K562 (cell line): Measurements from ENCODE around the gene NUCKS1.

Experiments
- CC2D1A ChIP-seq: fragments of 450-650 bp; IDR thresholded peaks from 2 replicates; pipeline ENCODE4 v1.6.1; 2017; ENCODE audit warnings: mild to moderate bottlenecking
- CREM ChIP-seq: IDR thresholded peaks from 2 replicates; pipeline ENCODE4 v1.6.1; 2014; ENCODE audit warnings: antibody characterized with exemption, low read depth
- HMG20A ChIP-seq: fragments of 450-650 bp; formaldehyde crosslinking; conservative IDR thresholded peaks from 2 replicates; pipeline ENCODE4 v1.4.0; 2020; ENCODE audit warnings: mild to moderate bottlenecking, mixed read lengths
- MTA3 ChIP-seq: fragments of 450-650 bp; formaldehyde crosslinking; IDR thresholded peaks from 2 replicates; pipeline ENCODE4 v1.6.1; 2017; ENCODE audit warnings: mild to moderate bottlenecking, borderline replicate concordance
- MYC ChIP-seq, 2 experiments: fragments of 250-450 bp in 1 of 2; sonication (Bioruptor Pico) in 1 of 2; IDR thresholded peaks; 2 replicates each; pipeline versions ENCODE4 v1.5.1 to v1.6.1; 2012 to 2021; ENCODE audit warnings: low read depth in 2 of 2, borderline replicate concordance in 1 of 2, improper control_type of control experiment in 1 of 2, low read length in 1 of 2, mild to moderate bottlenecking in 1 of 2, moderate library complexity in 1 of 2
- TAF1 ChIP-seq: IDR thresholded peaks from 2 replicates; pipeline ENCODE4 v1.6.1; 2011; ENCODE audit warnings: mild to moderate bottlenecking, low read length, moderate library complexity; ENCODE audit not compliant: insufficient read depth, control insufficient read depth, severe bottlenecking; ENCODE audit errors: extremely low read depth
- ZNF3 ChIP-seq: fragments of 250-450 bp; sonication (Bioruptor Pico); IDR thresholded peaks from 2 replicates; pipeline ENCODE4 v1.5.0; 2021; ENCODE audit warnings: mild to moderate bottlenecking, moderate library complexity
- ZNF384 ChIP-seq: IDR thresholded peaks from 2 replicates; pipeline ENCODE4 v1.6.1; 2012; ENCODE audit warnings: low read depth, low read length, improper control_type of control experiment
- TF ChIP-seq, protein P1 (sequence below), 2 experiments: IDR thresholded peaks; 2 replicates each; pipeline ENCODE4 v1.6.1; 2011; ENCODE audit warnings: borderline replicate concordance in 1 of 2, control low read depth in 1 of 2, low read depth in 1 of 2, low read length in 1 of 2, mild to moderate bottlenecking in 1 of 2, mixed read lengths in 1 of 2, moderate library complexity in 1 of 2; ENCODE audit not compliant: insufficient read depth in 1 of 2, insufficient read length in 1 of 2, poor library complexity in 1 of 2, severe bottlenecking in 1 of 2; ENCODE audit errors: extremely low read depth in 1 of 2
- TF ChIP-seq, protein P2 (sequence below): fragments of 250-450 bp; sonication (Bioruptor Pico); IDR thresholded peaks from 2 replicates; pipeline ENCODE4 v1.8.0; 2022; ENCODE audit warnings: inconsistent platforms
- TF ChIP-seq, protein P3 (sequence below): sonication (generic); formaldehyde crosslinking; IDR thresholded peaks from 2 replicates; pipeline ENCODE4 v1.5.0; 2020; ENCODE audit warnings: missing genetic modification reagents

DNA sequence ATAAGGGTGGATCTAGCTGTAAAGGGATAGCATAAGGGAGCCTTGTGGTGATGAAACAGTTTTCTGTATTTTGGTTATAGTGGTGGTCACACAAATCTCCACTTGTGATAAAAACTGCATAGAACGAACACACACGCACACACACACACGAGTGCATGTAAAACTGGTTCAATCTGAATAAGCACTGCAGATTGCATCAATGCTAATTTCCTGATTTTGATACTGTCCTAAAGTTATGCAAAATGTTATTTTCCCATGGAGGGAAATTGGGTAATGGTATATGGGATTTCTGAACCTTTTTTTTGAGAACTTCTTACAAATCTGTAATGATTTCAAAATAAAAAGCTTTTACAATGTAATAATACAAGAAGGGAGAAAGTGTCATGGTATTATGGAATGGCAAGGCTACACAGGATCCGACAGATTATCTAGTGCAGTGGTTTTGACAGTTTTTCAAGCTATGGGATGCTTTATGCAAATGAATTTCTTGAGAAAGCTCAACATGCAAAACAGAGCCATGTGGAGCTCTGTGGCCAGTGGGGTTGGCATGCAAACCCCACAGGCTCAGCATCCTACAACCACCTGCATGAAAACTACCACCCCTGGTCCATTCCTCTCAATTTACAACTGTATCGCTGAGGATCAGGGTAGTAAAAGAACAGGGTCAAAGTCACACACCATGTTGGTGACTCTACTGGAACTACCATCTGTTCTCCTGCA is 44.2 kb upstream of the NUCKS1 start:
- TF ChIP-seq TAF1 (no peak), CREM (no peak), HMG20A (no peak), MYC (IDR thresholded peaks at IDR 0.05; ENCODE audit: low read depth, low read length) (no peak), MYC (CRISPR knock-in tag; IDR thresholded peaks at IDR 0.05; ENCODE audit: borderline replicate concordance, low read depth) (no peak), ZNF384 (no peak), MTA3 (no peak), ZNF3 (CRISPR knock-in tag) (no peak), CC2D1A (no peak)
- TF ChIP-seq, protein P1, sequence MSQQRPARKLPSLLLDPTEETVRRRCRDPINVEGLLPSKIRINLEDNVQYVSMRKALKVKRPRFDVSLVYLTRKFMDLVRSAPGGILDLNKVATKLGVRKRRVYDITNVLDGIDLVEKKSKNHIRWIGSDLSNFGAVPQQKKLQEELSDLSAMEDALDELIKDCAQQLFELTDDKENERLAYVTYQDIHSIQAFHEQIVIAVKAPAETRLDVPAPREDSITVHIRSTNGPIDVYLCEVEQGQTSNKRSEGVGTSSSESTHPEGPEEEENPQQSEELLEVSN (IDR thresholded peaks at IDR 0.05; ENCODE audit: borderline replicate concordance in 1 of 2, extremely low read depth in 1 of 2, insufficient read depth in 1 of 2, insufficient read length in 1 of 2, low read depth in 1 of 2, low read length in 1 of 2, poor library complexity in 1 of 2, severe bottlenecking in 1 of 2), result no peak
- TF ChIP-seq, protein P2, sequence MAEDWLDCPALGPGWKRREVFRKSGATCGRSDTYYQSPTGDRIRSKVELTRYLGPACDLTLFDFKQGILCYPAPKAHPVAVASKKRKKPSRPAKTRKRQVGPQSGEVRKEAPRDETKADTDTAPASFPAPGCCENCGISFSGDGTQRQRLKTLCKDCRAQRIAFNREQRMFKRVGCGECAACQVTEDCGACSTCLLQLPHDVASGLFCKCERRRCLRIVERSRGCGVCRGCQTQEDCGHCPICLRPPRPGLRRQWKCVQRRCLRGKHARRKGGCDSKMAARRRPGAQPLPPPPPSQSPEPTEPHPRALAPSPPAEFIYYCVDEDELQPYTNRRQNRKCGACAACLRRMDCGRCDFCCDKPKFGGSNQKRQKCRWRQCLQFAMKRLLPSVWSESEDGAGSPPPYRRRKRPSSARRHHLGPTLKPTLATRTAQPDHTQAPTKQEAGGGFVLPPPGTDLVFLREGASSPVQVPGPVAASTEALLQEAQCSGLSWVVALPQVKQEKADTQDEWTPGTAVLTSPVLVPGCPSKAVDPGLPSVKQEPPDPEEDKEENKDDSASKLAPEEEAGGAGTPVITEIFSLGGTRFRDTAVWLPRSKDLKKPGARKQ, result no peak
- TF ChIP-seq, protein P3, sequence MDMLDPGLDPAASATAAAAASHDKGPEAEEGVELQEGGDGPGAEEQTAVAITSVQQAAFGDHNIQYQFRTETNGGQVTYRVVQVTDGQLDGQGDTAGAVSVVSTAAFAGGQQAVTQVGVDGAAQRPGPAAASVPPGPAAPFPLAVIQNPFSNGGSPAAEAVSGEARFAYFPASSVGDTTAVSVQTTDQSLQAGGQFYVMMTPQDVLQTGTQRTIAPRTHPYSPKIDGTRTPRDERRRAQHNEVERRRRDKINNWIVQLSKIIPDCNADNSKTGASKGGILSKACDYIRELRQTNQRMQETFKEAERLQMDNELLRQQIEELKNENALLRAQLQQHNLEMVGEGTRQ, result no peak
